PC-9 (cell line): ENCODE data around the gene ART4.

Source experiments
- CTCF ChIP-seq: fragments of 200-600 bp; sonication (generic); conservative IDR thresholded peaks from 2 replicates; pipeline ENCODE4 v1.6.1; 2017; ENCODE audit warnings: mixed run types, antibody characterized with exemption, mild to moderate bottlenecking, moderate library complexity
- EZH2 ChIP-seq: fragments of 200-600 bp; sonication (generic); IDR thresholded peaks from 2 replicates; pipeline ENCODE4 v1.8.0; 2017; ENCODE audit warnings: antibody characterized with exemption, low read depth

GRCh38 chr12:14874882-14875281 is 31.6 kb upstream of the ART4 start:
- TF ChIP-seq CTCF (no peak), EZH2 (no peak)
